Ascending aorta (tissue), 2 donors: ENCODE results near the gene EPPIN. TPM values are rescaled to one million over a fixed set of nuclear protein-coding genes. Genes with fewer than 3 reads are reported as not detected.

ENCODE experiments used
- DNase-seq, 2 donors: peaks; one replicate each; pipeline ENCODE4 v3.0.0-alpha.2; 2019; ENCODE audit warnings: low spot score in 2 of 2
- H3K27ac ChIP-seq, 2 donors: fragments of 200-600 bp; sonication (generic); one replicate each; pipeline ENCODE4 v1.5.1; 2016 to 2017; ENCODE audit warnings: mild to moderate bottlenecking in 1 of 2
- H3K27me3 ChIP-seq: fragments of 200-600 bp; sonication (generic); one replicate; pipeline ENCODE4 v1.5.1; 2017
- H3K36me3 ChIP-seq, 2 donors: fragments of 200-600 bp; sonication (generic); one replicate each; pipeline ENCODE4 v1.5.1; 2016
- H3K4me1 ChIP-seq, 2 donors: fragments of 200-600 bp; sonication (generic); one replicate each; pipeline ENCODE4 v1.5.1; 2016 to 2017; ENCODE audit warnings: mild to moderate bottlenecking in 1 of 2
- H3K4me3 ChIP-seq, 2 donors: fragments of 200-600 bp; sonication (generic); one replicate each; pipeline ENCODE4 v1.5.1; 2016 to 2017; ENCODE audit warnings: mild to moderate bottlenecking in 1 of 2
- H3K9me3 ChIP-seq, 2 donors: fragments of 200-600 bp; sonication (generic); one replicate each; pipeline ENCODE4 v1.5.1; 2016
- CTCF ChIP-seq, 3 experiments: fragments of 200-600 bp in 2 of 3; fragments of 450-650 bp in 1 of 3; sonication (generic) in 2 of 3; IDR thresholded peaks; one replicate each; pipeline ENCODE4 v1.5.1; 2016 to 2019; ENCODE audit warnings: antibody characterized with exemption in 3 of 3, mild to moderate bottlenecking in 1 of 3, moderate library complexity in 1 of 3
- intact Hi-C: fragments of 100-400 bp; cut with DNase I; formaldehyde crosslinking; loops from one replicate; pipeline ENCODE4 v1.15.1; 2023
- total RNA-seq: library from RNA; depleted of rRNA; stranded (reverse); fragments of >200 nt; gene quantifications from one replicate; pipeline ENCODE4 v1.1.0, GENCODE V29; 2016

Gene EPPIN
- total RNA-seq, 1 donor from 2014 or later, result not detected

GRCh38 chr20:45495501-45495941 lies 51.7 kb downstream of the EPPIN start:
- no peaks in the 10 kb centered on the region for H3K36me3 ChIP-seq
- no peak for DNase-seq
- H3K9me3 ChIP-seq, result no peaks in the 10 kb centered on the region
- H3K4me1 ChIP-seq, result no peaks in the 10 kb centered on the region
- no peak overlapping the region for H3K27ac ChIP-seq
- no peaks in the 10 kb centered on the region for H3K27me3 ChIP-seq
- no peak for TF ChIP-seq CTCF (IDR thresholded peaks at IDR 0.05)
- H3K4me3 ChIP-seq, result no peak overlapping the region
- intact Hi-C loops, result no loop called here

Other genes starting within 250 kb of the EPPIN start
- gene RBPJL, start 240.6 kb downstream of the EPPIN start, total RNA-seq, result not detected
- 0.21 TPM for gene MATN4, start 239.1 kb downstream of the EPPIN start, total RNA-seq
- 63.8 TPM for gene SDC4, start 199.0 kb downstream of the EPPIN start, total RNA-seq
- 27.4 TPM for gene SYS1, start 184.2 kb downstream of the EPPIN start, total RNA-seq
- gene TP53TG5, start 169.1 kb downstream of the EPPIN start, total RNA-seq, result not detected
- 100 TPM for gene DBNDD2, start 139.1 kb downstream of the EPPIN start, total RNA-seq
- gene PIGT, start 131.3 kb downstream of the EPPIN start, total RNA-seq, result 142 TPM
- gene WFDC2, start 77.6 kb downstream of the EPPIN start, total RNA-seq, result 32.5 TPM
- gene SPINT3, start 31.8 kb downstream of the EPPIN start, total RNA-seq, result not detected
- gene WFDC6, start 7.9 kb downstream of the EPPIN start, total RNA-seq, result not detected
- not detected for gene WFDC8, start 31.9 kb upstream of the EPPIN start, total RNA-seq
- not detected for gene WFDC10A, start 82.3 kb upstream of the EPPIN start, total RNA-seq
- gene WFDC9, start 83.9 kb upstream of the EPPIN start, total RNA-seq, result not detected
- gene WFDC11, start 122.8 kb upstream of the EPPIN start, total RNA-seq, result not detected
- gene WFDC13, start 154.6 kb upstream of the EPPIN start, total RNA-seq, result not detected
- gene WFDC10B, start 157.6 kb upstream of the EPPIN start, total RNA-seq, result not detected
- not detected for gene SPINT4, start 174.9 kb upstream of the EPPIN start, total RNA-seq
- gene WFDC3, start 244.5 kb upstream of the EPPIN start, total RNA-seq, result not detected
- gene DNTTIP1, start 244.6 kb upstream of the EPPIN start, total RNA-seq, result 4.6 TPM